PC-3 (cell line): ENCODE measurements around the gene SFTPD. TPM values are rescaled to one million over a fixed set of nuclear protein-coding genes. Genes with fewer than 3 reads are reported as not detected.
"Not testable (repeated sequence)": the region's sequence is repeated elsewhere in the genome, so short reads cannot be mapped to it uniquely, and the experiment has no call there.

Experiments
- ATAC-seq: fragments of 200-7000 bp; cut with Tn5 transposase; 2 replicates; pipeline ENCODE4 v1.9.1; 2020; ENCODE audit warnings: mild to moderate bottlenecking, moderate library complexity
- BruUV-seq: library from RNA; stranded (reverse); fragments of 400-500 nt; replicated peaks from 2 replicates; lab custom pipeline; 2021; lab: Mats Ljungman, UMichigan
- CTCF ChIA-PET: fragments of 300-600 bp; sonication (Branson Sonifier 250); formaldehyde crosslinking; loops from one replicate; lab custom pipeline; 2022; ENCODE audit warnings: antibody characterized with exemption; lab: Charles Lee
- POLR2A ChIA-PET: fragments of 300-600 bp; sonication (Branson Sonifier 250); formaldehyde crosslinking; loops from one replicate; lab custom pipeline; 2022; ENCODE audit warnings: antibody characterized with exemption; ENCODE audit not compliant: unreplicated experiment; lab: Charles Lee
- DNase-seq: peaks from one replicate; pipeline ENCODE4 v3.0.0-alpha.2; 2015
- H2AFZ ChIP-seq: fragments of 300-600 bp; sonication (generic); 2 replicates; pipeline ENCODE4 v1.6.0; 2016; ENCODE audit warnings: antibody characterized with exemption, low read length
- H3F3A ChIP-seq: fragments of 300-600 bp; sonication (generic); one replicate; pipeline ENCODE4 v1.6.0; 2017; ENCODE audit warnings: antibody characterized with exemption, low read length, control low read depth, mild to moderate bottlenecking; ENCODE audit not compliant: unreplicated experiment
- H3K27ac ChIP-seq: fragments of 300-600 bp; sonication (generic); 2 replicates; pipeline ENCODE4 v1.5.1; 2016; ENCODE audit warnings: mild to moderate bottlenecking, low read length
- H3K27me3 ChIP-seq: fragments of 300-600 bp; sonication (generic); 2 replicates; pipeline ENCODE4 v1.6.1; 2016; ENCODE audit warnings: low read length, mixed read lengths
- H3K36me3 ChIP-seq: fragments of 300-600 bp; sonication (generic); 2 replicates; pipeline ENCODE4 v1.6.1; 2016; ENCODE audit warnings: low read depth, mixed run types, low read length, mixed read lengths
- H3K4me1 ChIP-seq: fragments of 300-600 bp; sonication (generic); 2 replicates; pipeline ENCODE4 v1.5.1; 2016; ENCODE audit warnings: low read length; ENCODE audit not compliant: insufficient read depth
- H3K4me2 ChIP-seq: fragments of 300-600 bp; sonication (generic); 2 replicates; pipeline ENCODE4 v1.6.0; 2016; ENCODE audit warnings: low read length
- H3K4me3 ChIP-seq: fragments of 300-600 bp; sonication (generic); 2 replicates; pipeline ENCODE4 v1.5.1; 2016; ENCODE audit warnings: mild to moderate bottlenecking, low read length, mixed read lengths
- H3K79me2 ChIP-seq: fragments of 300-600 bp; sonication (generic); 2 replicates; pipeline ENCODE4 v1.6.1; 2017; ENCODE audit warnings: low read length, mixed read lengths
- H3K9ac ChIP-seq: fragments of 300-600 bp; sonication (generic); 2 replicates; pipeline ENCODE4 v1.6.0; 2016; ENCODE audit warnings: mild to moderate bottlenecking, low read length
- H3K9me2 ChIP-seq: fragments of 300-600 bp; sonication (generic); replicated peaks from 2 replicates; pipeline ENCODE4 v1.6.1; 2016; ENCODE audit warnings: mixed run types, low read length, mixed read lengths
- H3K9me3 ChIP-seq: fragments of 300-600 bp; sonication (generic); 2 replicates; pipeline ENCODE4 v1.6.1; 2016; ENCODE audit warnings: low read length, mixed read lengths
- H4K20me1 ChIP-seq: fragments of 300-600 bp; sonication (generic); 2 replicates; pipeline ENCODE4 v1.6.1; 2016; ENCODE audit warnings: low read length, mixed read lengths
- EZH2 ChIP-seq: fragments of 300-600 bp; sonication (generic); IDR thresholded peaks from one replicate; pipeline ENCODE4 v1.6.1; 2017; ENCODE audit warnings: antibody characterized with exemption, mild to moderate bottlenecking, low read length; ENCODE audit not compliant: unreplicated experiment
- EZH2phosphoT487 ChIP-seq: fragments of 300-600 bp; sonication (generic); IDR thresholded peaks from 2 replicates; pipeline ENCODE4 v1.6.1; 2018; ENCODE audit warnings: mild to moderate bottlenecking, antibody characterized with exemption, low read length, borderline replicate concordance
- intact Hi-C: fragments of 100-400 bp; cut with micrococcal nuclease; formaldehyde crosslinking; loops from 2 replicates; pipeline ENCODE4 v1.9.0; 2023
- total RNA-seq: library from RNA; depleted of rRNA; stranded (reverse); fragments of >200 nt; gene quantifications from 2 replicates; pipeline ENCODE4 v1.2.3, GENCODE V29; 2014
- TF ChIP-seq, protein P1 (sequence below): fragments of 300-600 bp; sonication (generic); conservative IDR thresholded peaks from 2 replicates; pipeline ENCODE4 v1.5.1; 2017; ENCODE audit warnings: antibody characterized with exemption, low read depth, mild to moderate bottlenecking, low read length

SFTPD gene
- total RNA-seq, 1 experiment from 2014 or later = not detected

DNA sequence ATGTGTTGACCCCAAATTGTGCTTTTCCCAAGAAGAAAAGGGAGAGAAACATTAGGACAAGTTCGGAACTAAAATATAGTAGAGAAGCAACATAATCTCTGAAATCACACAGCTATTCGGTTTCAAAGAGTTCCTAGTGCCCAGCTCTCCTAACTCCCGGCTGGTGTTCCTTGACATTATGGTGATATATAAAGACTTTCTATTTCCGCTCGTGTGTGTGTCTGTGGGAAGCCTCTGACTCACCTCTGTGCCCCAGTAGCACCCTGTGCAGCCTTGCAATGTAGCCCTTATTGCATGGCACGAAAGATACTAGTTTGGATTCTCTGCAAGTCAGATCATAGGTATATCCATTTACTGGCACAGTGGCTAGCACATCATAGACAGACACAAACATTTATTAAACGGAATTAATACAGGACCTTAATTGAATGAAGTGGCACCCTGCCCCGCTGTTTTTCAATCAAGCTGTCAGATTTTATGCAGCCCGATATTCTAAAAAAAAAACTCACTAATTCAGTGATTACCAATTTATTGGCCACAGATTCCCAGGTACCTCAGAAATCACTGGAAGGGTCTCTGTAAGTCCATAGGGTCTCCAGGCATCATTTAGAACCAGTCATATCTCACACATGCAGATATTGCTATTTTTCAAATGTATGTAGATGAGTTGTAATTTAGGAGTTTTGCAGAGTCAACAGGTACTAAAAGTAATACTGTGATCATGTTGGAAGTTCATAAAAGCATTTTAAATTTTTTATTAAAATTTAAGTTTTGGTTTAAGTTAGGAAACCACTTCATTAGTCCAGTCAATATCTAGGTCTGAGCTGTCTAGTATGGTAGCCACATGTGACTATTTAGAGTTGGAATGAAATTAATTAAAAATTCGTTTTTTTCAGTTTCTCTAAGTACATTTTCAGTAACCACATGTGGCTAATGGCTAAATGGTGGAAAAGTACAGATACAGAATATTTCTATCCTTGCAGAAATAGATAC, 43.3 kb downstream of the SFTPD start:
- POLR2A ChIA-PET = no interaction called here
- Histone ChIP-seq H3K27ac (no peak overlapping the region), H3F3A (no peaks in the 10 kb centered on the region), H3K9me2 (no peaks in the 10 kb centered on the region), H3K4me2 (peak overlapping the region; percentile 78), H3K9me3 (no peaks in the 10 kb centered on the region), H3K79me2 (no peaks in the 10 kb centered on the region), H3K27me3 (no peaks in the 10 kb centered on the region), H3K4me3 (peak overlapping the region; percentile 75), H3K4me1 (peaks cover 8% of the 10 kb centered on the region; the same call in 1 of the 2 replicates), H3K36me3 (no peaks in the 10 kb centered on the region), H2AFZ (peak overlapping the region; percentile 95), H4K20me1 (no peaks in the 10 kb centered on the region), H3K9ac (peak overlapping the region; percentile 65)
- intact Hi-C loops = no loop called here
- TSS peak; percentile 59 for BruUV-seq
- DNase-seq = peak; percentile 66
- TF ChIP-seq EZH2 (no peak), EZH2phosphoT487 (no peak)
- TF ChIP-seq, protein P1, sequence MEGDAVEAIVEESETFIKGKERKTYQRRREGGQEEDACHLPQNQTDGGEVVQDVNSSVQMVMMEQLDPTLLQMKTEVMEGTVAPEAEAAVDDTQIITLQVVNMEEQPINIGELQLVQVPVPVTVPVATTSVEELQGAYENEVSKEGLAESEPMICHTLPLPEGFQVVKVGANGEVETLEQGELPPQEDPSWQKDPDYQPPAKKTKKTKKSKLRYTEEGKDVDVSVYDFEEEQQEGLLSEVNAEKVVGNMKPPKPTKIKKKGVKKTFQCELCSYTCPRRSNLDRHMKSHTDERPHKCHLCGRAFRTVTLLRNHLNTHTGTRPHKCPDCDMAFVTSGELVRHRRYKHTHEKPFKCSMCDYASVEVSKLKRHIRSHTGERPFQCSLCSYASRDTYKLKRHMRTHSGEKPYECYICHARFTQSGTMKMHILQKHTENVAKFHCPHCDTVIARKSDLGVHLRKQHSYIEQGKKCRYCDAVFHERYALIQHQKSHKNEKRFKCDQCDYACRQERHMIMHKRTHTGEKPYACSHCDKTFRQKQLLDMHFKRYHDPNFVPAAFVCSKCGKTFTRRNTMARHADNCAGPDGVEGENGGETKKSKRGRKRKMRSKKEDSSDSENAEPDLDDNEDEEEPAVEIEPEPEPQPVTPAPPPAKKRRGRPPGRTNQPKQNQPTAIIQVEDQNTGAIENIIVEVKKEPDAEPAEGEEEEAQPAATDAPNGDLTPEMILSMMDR = no peak
- ATAC-seq = peak; percentile 60
- CTCF ChIA-PET = interaction anchor here (0.9 kb wide), 1 partner anchor 9 kb away, joined by 3 read pairs; no protein-coding TSS in a partner anchor

DNA sequence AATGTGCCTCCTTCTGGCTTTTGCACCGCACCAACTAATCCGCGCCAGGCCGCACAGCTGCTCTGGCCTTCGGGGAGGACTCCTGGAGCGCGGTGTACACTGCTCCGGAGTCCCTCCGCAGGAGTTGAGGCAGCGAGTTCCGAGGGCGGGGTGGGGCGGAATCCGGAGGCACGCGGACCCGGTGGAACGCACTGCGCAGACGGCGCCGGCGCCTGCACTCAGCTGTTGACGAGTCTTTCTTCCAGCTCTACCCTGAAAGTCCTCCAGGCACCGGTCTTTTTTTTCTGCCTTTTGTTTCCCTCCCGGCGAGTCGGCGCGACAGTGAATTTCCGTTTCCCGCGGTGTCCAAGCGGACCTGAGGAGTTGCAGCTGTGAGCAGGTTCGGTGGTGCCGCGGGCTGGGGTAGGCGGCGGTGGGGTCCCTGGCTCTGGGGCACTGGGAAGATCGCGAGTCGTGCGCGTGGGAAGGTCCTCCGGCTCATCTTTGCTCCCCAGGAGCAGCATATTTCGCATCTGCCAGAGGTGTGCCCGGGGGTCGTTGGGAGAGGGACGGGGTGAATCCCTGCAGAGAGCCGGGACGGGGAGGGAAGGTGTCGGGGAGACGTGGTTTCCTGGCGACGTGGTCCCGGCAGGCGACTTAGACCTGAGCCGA, 44.1 kb downstream of the SFTPD start:
- Histone ChIP-seq H3K79me2 (no peaks in the 10 kb centered on the region), H3K27ac (peak overlapping the region; percentile 1; the same call in 1 of the 2 replicates), H3K9me2 (no peaks in the 10 kb centered on the region), H3K4me3 (peak overlapping the region; percentile 75), H3K9me3 (no peaks in the 10 kb centered on the region), H3K4me2 (peak overlapping the region; percentile 78), H2AFZ (peak overlapping the region; percentile 95), H3F3A (no peaks in the 10 kb centered on the region), H4K20me1 (no peaks in the 10 kb centered on the region), H3K4me1 (peaks cover 8% of the 10 kb centered on the region; the same call in 1 of the 2 replicates), H3K9ac (peak overlapping the region; percentile 65), H3K27me3 (0 out of 2 replicates have a peak, but pooled peaks cover 8% of the 10 kb centered on the region), H3K36me3 (no peaks in the 10 kb centered on the region)
- DNase-seq (peak; percentile 91), ATAC-seq (peak; percentile 91)
- ChIA-PET CTCF (interaction anchor here (0.9 kb wide), 1 partner anchor 10 kb away, joined by 3 read pairs; no protein-coding TSS in a partner anchor), POLR2A (no interaction called here)
- intact Hi-C loops = no loop called here
- no TSS peak for BruUV-seq
- TF ChIP-seq, protein P1 = no peak
- TF ChIP-seq EZH2 (no peak), EZH2phosphoT487 (no peak)

DNA sequence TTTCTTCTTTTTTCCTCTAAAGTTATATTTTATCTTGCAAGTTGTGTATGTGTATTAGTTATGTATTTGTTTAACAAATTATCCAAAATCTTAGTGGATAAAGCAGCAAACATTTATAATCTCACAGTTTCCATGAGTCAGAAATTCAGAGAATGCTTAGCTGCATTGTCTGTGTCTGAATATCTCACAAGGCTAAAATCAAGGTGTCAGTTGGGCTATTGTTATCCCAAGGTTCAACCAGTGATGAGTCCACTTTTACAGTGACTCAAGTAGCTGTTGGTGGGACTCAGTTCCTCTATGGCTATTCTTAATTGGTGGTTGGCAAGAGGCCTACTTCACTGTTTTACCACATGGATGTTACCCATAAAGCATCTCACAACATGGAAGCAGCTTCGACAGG, 47.3 kb downstream of the SFTPD start:
- H2AFZ ChIP-seq, H3K4me2 ChIP-seq, H3K27ac ChIP-seq, H3K4me3 ChIP-seq, H3K4me1 ChIP-seq, H3K36me3 ChIP-seq, intact Hi-C loops, DNase-seq, H3K79me2 ChIP-seq, POLR2A ChIA-PET, CTCF ChIA-PET, BruUV-seq, H3K9me3 ChIP-seq, H3F3A ChIP-seq, ATAC-seq, H3K9ac ChIP-seq, H4K20me1 ChIP-seq, H3K9me2 ChIP-seq: not testable (repeated sequence)
- peaks cover 32% of the 10 kb centered on the region for H3K27me3 ChIP-seq
